Colon (tissue), 2 donors: Measurements from ENCODE around the gene BRAT1.

Experiments
- FAIRE-seq: peaks from 2 replicates; lab custom pipeline; 2012; peaks lifted over from hg19 to GRCh38; lab: Jason Lieb, UNC
- donor health status: control.
- donor health status: control.

BRAT1 gene

GRCh38 chr7:2510130-2510776 is 45.1 kb downstream of the BRAT1 start:
- FAIRE-seq, result no peak

DNA sequence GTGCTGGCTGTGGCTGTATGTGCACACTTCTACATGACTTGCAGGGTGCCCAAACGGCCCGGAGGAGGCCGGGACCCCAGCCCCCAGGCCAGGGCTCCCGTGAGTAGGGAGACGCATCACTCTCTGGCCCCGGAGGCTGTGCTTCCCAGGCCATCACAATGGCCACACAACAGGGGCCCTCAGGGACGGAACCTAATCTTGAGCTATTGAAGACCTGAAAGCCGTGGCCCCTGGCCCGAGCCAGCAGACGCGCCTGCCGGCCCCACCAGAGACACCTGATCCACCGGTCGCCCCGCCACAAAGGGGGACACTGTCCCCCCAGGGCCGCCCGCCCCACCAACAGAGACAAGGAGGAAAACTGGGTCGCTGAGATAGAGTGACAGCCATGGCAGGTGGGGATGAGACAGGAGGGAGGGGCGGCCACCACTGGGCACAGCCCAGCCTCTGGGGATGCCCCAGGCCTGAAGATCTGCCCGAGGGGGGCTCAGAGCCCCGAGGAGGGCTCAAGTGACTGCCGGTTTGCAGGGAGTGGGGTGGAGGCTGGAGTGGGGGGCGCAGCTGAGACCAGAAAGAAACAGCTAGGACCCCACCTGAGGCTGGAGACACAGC is 45.9 kb downstream of the BRAT1 start:
- FAIRE-seq, result no peak

GRCh38 chr7:2508327-2509215 is 46.8 kb downstream of the BRAT1 start:
- no peak for FAIRE-seq

DNA sequence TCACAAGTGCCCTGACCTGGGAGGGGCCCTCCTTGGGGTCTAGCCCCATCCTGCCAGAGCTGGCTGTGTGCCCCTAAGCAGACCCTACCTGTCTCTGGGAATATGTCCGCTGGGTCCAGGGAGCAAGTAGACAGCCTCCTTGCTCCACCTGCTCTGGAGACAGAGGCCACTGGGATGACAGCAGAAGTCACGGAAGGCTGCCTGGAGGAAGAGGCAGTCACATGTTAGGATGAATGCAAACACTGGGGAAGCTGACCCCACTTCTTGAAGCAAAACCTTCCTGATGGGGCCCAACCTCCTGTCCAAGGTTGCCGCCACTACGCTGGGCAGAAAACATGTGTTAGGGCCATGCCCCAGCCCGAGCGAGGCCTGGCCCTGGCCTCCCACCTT is 47.4 kb downstream of the BRAT1 start:
- FAIRE-seq, result no peak

GRCh38 chr7:2507208-2507916 is 48.0 kb downstream of the BRAT1 start:
- no peak for FAIRE-seq

DNA sequence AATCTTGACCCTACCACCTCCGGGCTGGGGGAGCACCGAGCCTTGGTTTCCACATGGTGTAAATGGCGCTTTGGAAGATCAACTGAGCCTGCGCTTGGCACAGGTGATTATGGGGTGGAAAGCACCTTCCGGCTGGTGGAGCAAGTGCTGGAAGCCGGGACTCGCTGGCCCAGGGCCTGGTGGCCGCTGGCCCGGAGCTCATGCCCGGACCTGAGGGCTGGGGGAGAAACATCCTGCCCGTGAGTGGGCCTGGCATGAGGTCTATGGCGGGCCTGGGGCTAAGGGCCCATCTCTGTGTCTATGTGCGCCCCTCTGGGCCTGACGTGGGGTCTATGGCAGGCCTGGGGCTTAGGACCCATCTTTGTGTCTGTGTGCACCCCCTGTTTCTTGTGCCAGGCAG is 49.9 kb downstream of the BRAT1 start:
- no peak for FAIRE-seq

DNA sequence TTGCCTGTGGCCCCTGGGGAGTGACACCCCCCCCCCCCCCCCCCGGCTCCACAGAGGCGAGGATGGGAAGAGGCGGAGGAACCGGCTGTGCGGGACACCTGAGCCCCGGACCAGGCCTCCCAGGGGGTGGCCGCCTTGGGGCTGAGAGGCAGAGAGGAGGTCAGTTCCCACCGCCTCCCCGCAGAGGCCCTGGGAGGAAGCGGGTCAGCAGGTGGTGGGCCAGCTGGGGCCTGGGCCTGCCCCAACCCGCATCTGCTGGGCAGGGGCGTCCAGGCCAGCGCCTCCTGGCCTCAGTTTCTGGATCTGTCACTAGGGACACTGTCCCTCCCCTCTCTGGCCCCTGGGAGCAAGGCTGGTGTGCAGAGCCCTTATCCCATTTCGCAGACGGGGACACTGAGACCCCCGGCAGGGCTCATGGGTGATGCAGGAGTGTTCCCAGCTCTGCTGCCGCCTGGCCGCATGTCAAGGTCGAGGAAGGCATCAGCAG is 50.4 kb downstream of the BRAT1 start:
- FAIRE-seq, result no peak

- no peak for FAIRE-seq
Measured at GRCh38 chr7:2504128-2504888, 51.0 kb downstream of the BRAT1 start.

DNA sequence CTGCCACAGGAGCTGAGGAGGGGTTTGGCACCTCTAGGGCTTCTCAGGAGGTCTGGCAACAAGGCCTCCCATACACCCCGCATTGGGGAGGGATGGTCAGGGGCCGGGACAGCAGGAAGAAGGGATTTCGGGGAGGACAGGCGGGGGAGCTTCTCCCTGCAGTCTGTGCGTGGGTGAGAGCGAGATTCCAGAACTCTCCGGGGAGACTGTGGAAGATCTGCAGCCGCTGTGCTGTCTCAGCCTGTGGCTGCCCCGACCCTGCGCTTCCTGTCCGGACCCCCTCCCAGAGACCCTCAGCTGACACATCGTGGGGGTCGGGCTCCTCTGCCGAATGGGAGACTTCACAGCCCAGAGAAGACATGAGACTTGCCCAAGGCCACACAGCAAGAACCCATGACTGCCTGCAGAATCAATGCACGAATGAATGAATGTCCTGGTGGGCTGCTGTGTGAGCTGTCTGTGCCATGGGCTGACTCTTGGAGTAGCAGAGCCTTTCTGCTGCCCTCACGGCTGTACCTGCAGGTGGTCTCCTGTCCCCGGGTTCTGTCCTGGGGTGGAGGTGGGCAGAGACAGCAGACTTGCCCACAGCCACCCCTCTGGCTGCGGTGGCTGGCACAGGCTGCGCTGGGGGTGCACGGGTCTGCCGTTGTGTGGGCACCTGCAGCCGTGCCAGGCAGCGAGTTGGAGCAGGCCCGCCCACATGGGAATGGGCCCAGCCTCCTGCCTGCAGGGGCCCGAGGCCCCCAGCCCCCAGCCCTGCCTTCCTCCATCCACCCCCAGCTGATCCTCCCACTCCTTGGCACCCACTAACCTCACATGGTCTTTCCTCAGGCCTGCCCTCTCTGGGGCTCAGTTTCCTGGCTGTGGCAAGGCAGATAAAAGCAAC is 52.0 kb downstream of the BRAT1 start:
- FAIRE-seq, result no peak

DNA sequence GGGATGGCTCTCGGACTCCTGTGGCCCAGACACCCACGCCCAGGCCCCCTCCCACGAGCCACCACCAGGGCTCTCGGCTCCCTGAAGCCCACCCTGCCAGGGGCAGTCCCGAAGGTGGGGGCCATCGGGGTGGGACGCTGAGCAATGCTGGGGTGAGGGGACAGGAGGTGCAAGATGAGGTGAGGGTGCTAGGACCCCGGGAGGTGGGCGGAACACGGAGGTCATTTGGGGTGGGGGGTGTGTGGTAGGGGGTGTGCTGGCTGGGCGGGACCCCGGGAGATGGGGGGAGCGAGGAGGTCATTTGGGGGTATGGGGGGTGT is 52.7 kb downstream of the BRAT1 start:
- no peak for FAIRE-seq

DNA sequence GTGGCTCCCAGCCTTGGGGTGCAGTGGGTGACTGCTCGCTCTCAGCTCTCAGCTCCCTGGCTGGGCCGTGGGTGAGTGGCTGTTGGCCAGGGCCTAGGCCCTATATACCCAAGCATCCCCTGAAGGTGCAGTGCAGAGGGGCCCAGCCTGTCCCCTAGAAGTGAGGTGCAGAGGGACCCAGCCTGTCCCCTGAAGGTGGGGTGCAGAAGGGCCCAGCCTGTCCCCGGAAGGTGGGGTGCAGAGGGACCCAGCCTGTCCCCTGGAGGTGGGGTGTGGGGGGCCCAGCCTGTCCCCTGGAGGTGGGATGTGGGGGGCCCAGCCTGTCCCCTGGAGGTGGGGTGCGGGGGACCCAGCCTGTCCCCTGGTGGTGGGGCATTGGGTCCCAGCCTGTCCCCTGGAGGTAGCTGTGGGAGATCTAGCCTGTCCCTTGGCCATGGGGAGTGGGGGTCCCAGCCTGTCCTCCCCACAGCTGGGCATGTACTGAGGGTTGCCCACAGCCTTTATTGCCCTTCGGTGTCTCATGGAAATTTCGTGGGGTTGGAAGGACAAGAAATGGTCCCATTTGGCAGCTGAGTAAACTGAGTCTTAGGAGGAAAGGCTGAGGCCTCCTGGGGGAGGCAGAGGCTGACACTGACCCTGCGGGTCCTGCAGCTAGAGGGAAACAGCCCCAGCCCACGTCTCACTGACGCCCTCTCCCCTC is 53.2 kb downstream of the BRAT1 start:
- FAIRE-seq, result no peak

DNA sequence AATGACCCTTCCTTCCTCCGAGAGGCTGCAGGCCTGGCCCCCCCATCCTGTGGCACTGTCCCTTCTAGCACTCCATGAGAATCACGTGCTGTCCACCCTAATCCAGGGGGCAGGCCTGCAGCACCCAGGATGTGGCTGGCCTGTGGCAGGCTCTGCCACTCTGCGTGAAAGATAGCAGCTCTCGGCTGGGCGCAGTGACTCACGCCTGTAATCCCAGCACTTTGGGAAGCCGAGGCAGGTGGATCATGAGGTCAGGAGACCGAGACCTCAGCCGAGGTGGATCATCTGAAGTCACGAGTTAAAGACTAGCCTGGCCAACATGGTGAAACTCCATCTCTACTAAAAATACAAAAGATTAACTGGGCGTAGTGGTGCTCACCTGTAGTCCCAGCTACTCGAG is 54.6 kb downstream of the BRAT1 start:
- FAIRE-seq, result no peak

DNA sequence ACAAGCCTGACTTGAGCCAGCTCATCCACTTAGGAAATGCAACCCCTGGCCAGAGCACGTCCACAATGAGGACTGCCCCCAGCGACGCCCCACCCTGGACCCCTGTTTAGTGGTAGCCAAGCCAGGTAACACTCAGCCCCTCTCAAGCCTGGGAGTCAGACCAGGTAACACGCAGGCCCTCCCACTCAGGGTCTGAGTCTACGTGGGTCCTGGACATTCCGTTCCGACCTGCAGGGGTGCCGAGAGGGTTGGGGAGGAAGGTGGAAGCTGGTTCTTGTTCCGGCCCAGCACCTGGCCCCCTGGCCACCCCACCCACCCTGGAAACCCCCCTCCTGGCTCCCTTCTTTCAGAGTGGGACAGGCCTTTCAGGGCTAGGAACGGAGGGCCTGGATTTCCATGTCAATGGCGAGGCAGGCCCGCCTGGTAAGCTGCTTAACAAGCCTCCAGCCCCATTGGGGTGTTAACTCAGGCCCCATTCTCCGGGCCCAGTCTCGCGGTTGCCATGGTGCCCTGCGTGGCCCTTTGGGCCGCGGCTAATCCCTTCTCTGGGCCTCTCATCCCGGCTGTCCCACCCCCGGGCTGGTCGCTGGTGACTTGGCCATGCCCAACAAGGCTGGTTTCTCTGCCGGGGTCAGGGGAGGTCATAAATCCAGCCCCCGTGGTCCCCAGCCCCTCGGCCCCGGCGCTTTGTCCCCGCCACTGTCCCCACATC is 55.4 kb downstream of the BRAT1 start:
- FAIRE-seq, result no peak

DNA sequence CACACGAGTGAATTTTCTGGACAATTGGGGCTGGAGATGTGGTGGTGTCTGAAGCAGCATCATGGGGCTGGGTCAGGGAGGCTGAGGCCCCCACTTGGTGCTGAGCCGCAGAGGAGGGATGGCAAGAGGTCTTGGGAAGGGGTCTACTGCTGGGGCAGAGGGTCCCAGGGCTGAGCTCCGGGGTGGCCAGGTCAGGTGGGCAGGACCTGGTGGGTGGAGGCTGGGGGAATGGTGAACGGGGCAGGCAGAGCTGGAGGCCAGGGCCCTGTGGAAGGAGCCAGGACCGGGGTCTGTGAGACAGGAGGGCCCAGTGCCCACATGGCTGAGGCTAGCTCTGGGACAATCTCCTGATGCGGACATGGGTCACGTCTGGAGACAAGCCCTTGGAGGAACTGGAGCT is 56.1 kb downstream of the BRAT1 start:
- FAIRE-seq, result no peak

DNA sequence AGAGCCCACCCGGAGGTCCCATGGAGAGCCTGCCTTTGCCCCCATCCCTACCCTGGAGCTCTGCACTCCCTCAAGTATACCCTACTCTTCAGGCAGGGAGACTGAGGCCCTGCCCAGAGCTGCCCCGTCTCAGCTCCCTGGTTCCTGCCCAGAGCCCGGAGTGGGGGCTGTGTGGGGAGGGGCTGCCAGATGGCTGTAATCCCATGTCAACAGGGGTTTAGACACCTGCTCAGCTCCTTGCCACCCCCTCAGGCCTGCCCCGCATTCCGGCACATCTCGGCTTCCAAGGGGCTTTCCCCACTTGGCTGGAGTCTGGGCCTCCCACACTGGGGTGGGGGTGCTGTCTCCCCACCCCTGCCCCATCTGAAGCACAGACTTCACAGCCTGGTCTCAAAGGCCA is 56.6 kb downstream of the BRAT1 start:
- no peak for FAIRE-seq

DNA sequence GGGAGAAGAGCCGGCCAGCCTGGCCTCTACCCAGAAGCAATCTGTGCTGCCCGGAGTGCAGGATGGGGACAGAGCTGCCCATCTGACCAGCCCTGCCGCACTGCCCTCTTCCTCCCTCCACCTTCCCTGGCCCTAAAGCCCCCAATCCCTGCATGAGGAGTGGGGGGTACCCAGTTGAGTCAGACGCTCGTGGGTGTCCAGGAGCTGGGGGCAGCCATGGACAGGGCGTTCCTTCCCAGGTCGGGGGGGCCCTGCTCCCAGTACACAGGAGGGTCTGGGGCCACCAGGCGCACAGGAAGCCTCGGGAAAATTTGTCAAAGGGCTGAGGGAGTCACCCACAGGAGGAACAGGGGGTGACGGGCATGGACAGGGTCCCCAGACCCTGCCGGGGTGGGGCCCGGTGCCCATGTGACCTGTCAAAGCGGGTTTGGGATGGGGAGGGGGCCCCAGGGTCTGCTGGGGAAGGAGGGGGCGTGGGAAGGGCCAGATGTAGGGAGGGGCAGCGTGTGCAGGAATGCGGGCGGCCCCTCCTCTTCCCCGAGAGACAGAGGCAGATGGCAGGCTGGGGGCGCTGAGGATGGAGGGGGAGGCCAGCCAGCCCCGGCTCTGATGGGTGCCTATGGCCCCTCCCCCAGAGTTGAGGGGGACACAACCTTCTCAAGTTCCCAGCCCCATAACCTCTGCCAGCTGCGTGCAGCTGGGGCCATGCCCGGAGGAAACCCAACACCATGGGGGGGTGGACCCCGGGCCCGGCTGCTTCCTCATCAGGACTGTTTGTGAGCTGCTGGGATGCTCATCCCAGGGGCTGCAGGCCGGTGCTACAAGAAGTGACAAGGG is 57.6 kb downstream of the BRAT1 start:
- no peak for FAIRE-seq

DNA sequence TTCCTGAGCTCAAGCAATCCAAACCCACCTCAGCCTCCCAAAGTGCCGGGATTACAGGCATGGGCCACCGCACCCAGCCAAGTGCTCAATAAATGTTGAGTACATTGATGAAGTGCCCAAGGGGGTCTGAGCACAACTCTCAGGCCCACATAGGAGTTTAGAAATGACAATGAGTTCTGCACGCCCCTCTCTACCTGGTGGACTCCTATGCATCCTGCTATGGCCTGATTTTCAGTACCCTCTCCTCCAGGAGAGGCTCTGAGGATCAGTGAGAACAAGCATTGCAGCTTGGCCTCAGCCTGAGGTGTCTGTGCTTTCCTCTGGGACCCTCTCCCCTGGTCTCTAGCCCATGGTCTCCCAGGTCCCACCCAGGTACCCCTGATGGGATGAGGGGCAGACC is 58.3 kb downstream of the BRAT1 start:
- FAIRE-seq, result no peak

DNA sequence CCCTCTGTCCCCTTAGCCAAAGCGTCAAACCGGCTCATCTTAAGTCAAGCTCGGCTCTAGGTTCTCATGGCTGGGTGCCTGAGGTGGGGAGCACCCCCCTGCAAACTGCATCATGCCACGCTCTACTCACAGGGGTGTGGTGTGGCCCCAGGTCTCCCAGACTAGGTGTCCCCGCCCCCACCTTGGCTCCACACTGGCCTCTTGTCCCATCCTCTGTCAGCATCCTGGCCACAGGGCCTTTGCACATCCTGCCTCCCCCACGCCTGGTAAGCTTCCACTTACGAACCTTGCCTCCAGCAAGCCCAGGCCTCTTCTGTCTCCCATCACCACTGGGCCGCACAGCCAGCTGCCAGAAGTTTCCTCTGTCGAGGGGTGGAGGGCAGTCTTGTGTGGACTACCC is 58.9 kb downstream of the BRAT1 start:
- FAIRE-seq, result no peak
